Nephron (organoid): ENCODE data around the gene MICALL2.

Experiments used
- H3K27ac Mint-ChIP-seq, 3 experiments: 2 replicates each; pipeline ENCODE4 v1.8.0; 2020; ENCODE audit warnings: mixed read lengths in 3 of 3, mild to moderate bottlenecking in 2 of 3, moderate library complexity in 1 of 3
- H3K27me3 Mint-ChIP-seq: 2 replicates; pipeline ENCODE4 v1.8.0; 2021; ENCODE audit warnings: low read depth, mild to moderate bottlenecking, moderate library complexity, mixed read lengths
- H3K36me3 Mint-ChIP-seq: 2 replicates; pipeline ENCODE4 v1.8.0; 2020; ENCODE audit warnings: low read depth, mixed read lengths
- H3K4me1 Mint-ChIP-seq: 2 replicates; pipeline ENCODE4 v1.8.0; 2020; ENCODE audit warnings: mixed read lengths
- H3K4me3 Mint-ChIP-seq, 3 experiments: 2 replicates each; pipeline ENCODE4 v1.8.0; 2020; ENCODE audit warnings: mild to moderate bottlenecking in 3 of 3, mixed read lengths in 3 of 3, moderate library complexity in 2 of 3
- H3K9me3 Mint-ChIP-seq: 2 replicates; pipeline ENCODE4 v1.8.0; 2020; ENCODE audit warnings: mixed read lengths
- CTCF ChIP-seq, 3 experiments: fragments of 200-600 bp; sonication (generic); IDR thresholded peaks; one replicate each; pipeline ENCODE4 v1.5.0; 2021; ENCODE audit warnings: antibody characterized with exemption in 3 of 3; ENCODE audit not compliant: unreplicated experiment in 3 of 3

The MICALL2 gene

DNA sequence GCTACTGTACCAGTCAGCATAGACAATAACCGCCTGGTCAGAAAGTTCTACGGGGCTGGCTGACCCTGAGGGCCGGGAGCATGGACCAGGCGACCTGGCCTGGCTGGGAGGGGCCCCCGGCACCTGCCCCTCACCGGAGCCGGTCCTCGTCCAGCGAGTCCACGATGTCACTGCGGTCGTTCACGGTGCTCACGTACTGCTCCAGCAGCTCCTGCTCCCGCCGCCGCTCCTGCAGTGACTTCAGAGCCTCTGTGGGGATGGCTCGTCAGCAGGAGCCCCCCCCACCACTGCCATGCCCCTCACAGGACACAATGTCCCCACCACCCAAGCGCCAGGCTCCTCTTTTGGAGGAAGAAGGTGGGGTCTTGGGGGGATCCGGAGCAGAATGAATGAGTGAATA is 22.7 kb downstream of the MICALL2 start:
- peaks cover 7% of the 10 kb centered on the region for H3K27me3 Mint-ChIP-seq
- no peak for TF ChIP-seq CTCF (IDR thresholded peaks at IDR 0.05; ENCODE audit: unreplicated experiment in 3 of 3)
- H3K4me1 Mint-ChIP-seq, result no peaks in the 10 kb centered on the region
- no peak overlapping the region for H3K27ac Mint-ChIP-seq
- H3K9me3 Mint-ChIP-seq, result no peaks in the 10 kb centered on the region
- H3K36me3 Mint-ChIP-seq, result no peaks in the 10 kb centered on the region
- no peak overlapping the region for H3K4me3 Mint-ChIP-seq

- Mint-ChIP-seq H3K27me3 (peaks cover 11% of the 10 kb centered on the region), H3K27ac (no peak overlapping the region), H3K9me3 (no peaks in the 10 kb centered on the region), H3K4me1 (no peaks in the 10 kb centered on the region), H3K36me3 (no peaks in the 10 kb centered on the region), H3K4me3 (no peak overlapping the region)
- TF ChIP-seq CTCF (IDR thresholded peaks at IDR 0.05; ENCODE audit: unreplicated experiment in 3 of 3), result no peak
Measured at GRCh38 chr7:1434891-1435670, 24.2 kb downstream of the MICALL2 start.

DNA sequence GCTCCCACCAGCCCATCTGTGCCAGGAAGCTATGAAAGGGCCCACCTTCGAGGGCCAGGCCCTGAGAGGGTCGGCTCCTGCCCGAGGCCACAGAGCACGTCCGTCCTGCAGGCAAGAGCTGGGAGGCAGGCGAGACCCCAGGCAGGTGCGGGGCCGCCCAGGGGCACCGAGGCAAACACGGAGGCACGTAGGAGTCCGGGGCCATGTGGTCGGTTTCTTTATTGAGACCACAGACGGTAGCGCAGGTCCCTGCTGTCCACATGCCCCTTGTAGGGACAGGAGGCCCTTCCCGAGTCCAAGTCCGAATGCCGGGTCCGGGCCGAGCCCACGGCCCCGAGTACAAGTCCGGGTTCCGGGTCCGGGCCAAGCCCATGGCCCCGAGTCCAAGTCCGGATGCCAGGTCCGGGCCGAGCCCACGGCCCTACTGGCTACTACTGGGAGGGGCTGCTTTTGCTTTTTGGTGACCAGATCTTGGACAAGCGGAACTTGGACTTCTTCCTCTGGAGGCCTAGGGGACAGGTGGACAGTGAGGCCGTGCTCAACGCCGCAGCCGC is 25.0 kb downstream of the MICALL2 start:
- H3K9me3 Mint-ChIP-seq, result no peaks in the 10 kb centered on the region
- no peak overlapping the region for H3K4me3 Mint-ChIP-seq
- no peaks in the 10 kb centered on the region for H3K36me3 Mint-ChIP-seq
- no peaks in the 10 kb centered on the region for H3K4me1 Mint-ChIP-seq
- TF ChIP-seq CTCF (IDR thresholded peaks at IDR 0.05; ENCODE audit: unreplicated experiment in 3 of 3), result no peak
- peaks cover 11% of the 10 kb centered on the region for H3K27me3 Mint-ChIP-seq
- no peak overlapping the region for H3K27ac Mint-ChIP-seq

DNA sequence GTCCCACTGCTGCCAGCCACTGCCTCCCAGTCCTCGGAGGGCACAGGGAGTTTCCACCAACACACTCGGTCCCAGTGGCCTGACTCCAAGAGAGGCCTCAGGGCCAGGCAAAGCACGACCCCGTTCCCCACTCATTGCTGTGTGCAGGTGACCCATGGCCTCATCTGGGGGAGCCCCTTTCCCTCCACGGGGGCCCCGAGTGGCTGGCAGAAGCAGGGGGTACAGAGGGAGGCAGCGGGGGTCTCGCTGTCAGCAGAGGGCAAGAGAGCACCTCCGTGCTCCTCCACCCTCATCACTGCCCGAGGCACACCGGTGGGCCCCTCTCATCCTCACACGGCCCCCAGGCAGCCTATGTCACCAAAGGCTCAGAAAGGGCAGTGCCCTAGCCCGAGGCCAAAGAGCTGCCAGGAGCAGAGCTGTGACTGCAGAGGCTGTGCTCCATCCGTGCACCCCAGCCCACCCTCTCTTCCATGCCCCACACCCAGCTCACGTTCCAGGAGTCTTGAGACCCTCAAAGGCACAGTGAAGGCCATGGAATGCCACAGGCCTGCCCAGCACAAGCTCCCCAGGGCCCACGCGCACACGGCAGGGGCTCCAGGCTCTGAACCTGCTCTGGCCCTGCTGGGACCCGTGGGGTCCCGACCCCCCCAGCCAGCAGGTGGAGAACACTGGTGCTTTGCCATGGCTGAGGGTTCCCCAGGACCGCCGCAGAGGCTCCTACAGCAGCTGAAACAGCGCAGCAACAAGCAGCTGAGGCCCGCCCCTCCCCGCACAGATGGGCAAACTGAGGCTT is 25.9 kb downstream of the MICALL2 start:
- Mint-ChIP-seq H3K9me3 (no peaks in the 10 kb centered on the region), H3K27ac (no peak overlapping the region), H3K36me3 (no peaks in the 10 kb centered on the region), H3K27me3 (peaks cover 11% of the 10 kb centered on the region), H3K4me1 (no peaks in the 10 kb centered on the region), H3K4me3 (no peak overlapping the region)
- TF ChIP-seq CTCF (IDR thresholded peaks at IDR 0.05; ENCODE audit: unreplicated experiment in 3 of 3), result no peak

DNA sequence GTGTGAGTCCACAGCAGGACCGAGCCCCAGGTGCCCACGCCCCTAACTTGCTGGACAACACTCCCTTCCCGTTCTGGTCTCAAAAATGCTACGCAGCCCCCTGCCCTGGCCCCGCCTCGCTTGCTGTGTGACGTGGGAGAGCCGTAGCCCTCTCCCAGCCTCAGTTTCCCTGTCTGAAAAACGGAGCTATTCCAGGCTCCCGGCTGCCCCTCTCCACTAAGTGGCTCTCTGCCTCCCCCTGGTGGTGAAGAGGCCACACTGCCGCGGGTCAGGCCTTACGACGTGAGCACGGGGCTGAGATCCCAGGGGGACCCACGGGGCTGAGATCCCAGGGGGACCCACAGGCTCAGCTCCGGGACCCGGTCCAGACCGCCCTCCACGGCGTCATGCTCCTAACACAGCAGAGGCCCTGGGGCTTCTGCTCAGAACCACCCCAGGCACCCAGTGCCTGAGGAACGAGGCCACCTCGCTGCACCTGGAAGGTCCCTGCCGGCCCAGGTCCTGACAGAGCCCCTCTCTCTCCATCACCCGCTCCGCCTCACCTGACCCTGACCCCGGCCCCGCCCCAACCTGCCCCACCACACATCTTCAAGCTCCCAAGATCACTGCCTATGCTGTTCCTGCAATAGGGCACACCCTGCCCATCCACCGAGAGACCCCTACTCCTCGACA is 26.7 kb downstream of the MICALL2 start:
- Mint-ChIP-seq H3K4me3 (no peak overlapping the region), H3K9me3 (no peaks in the 10 kb centered on the region), H3K4me1 (no peaks in the 10 kb centered on the region), H3K27me3 (peaks cover 11% of the 10 kb centered on the region), H3K36me3 (no peaks in the 10 kb centered on the region), H3K27ac (no peak overlapping the region)
- TF ChIP-seq CTCF (IDR thresholded peaks at IDR 0.05; ENCODE audit: unreplicated experiment in 3 of 3), result peak; percentile 94 to 99 (median 96)
